ENCODE measurements around the gene FAM162B.

DNA sequence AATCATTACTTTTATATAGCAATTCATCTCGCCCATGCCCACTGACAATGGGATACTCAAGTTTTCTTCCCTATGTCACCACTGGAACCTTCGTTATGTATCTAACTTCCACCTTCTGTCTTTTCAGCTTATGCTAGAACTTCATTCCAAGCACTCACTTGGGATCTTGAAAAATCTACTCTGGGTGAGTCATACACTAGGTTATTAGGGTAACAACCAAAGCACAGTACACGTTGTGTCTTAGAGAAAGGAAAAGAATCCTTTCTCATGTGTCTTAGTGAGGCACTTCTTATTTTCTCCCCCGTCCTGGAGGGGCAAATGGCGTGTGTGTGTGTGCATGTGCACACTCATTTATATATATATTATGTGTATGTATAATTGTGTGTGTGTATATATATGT, 18.3 kb upstream of the FAM162B start:
- TF ChIP-seq EP300 (IDR thresholded peaks at IDR 0.05; ENCODE audit: borderline replicate concordance) (no peak), TCF12 (IDR thresholded peaks at IDR 0.05; ENCODE audit: low read depth) (no peak), TAF1 (IDR thresholded peaks at IDR 0.05; ENCODE audit: low read depth) (no peak), ZBTB7A (IDR thresholded peaks at IDR 0.05; ENCODE audit: low read depth) (no peak), RAD21 (IDR thresholded peaks at IDR 0.05; ENCODE audit: low read depth) (no peak), CREB1 (IDR thresholded peaks at IDR 0.05; ENCODE audit: low read depth) (no peak), TEAD4 (IDR thresholded peaks at IDR 0.05) (no peak), EGR1 (IDR thresholded peaks at IDR 0.05) (no peak), NFIC (IDR thresholded peaks at IDR 0.05) (no peak), CEBPB (IDR thresholded peaks at IDR 0.05) (no peak), YY1 (IDR thresholded peaks at IDR 0.05; ENCODE audit: low read depth) (no peak)
- TF ChIP-seq, protein P1, sequence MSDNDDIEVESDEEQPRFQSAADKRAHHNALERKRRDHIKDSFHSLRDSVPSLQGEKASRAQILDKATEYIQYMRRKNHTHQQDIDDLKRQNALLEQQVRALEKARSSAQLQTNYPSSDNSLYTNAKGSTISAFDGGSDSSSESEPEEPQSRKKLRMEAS (IDR thresholded peaks at IDR 0.05): no peak
- TF ChIP-seq, protein P2, sequence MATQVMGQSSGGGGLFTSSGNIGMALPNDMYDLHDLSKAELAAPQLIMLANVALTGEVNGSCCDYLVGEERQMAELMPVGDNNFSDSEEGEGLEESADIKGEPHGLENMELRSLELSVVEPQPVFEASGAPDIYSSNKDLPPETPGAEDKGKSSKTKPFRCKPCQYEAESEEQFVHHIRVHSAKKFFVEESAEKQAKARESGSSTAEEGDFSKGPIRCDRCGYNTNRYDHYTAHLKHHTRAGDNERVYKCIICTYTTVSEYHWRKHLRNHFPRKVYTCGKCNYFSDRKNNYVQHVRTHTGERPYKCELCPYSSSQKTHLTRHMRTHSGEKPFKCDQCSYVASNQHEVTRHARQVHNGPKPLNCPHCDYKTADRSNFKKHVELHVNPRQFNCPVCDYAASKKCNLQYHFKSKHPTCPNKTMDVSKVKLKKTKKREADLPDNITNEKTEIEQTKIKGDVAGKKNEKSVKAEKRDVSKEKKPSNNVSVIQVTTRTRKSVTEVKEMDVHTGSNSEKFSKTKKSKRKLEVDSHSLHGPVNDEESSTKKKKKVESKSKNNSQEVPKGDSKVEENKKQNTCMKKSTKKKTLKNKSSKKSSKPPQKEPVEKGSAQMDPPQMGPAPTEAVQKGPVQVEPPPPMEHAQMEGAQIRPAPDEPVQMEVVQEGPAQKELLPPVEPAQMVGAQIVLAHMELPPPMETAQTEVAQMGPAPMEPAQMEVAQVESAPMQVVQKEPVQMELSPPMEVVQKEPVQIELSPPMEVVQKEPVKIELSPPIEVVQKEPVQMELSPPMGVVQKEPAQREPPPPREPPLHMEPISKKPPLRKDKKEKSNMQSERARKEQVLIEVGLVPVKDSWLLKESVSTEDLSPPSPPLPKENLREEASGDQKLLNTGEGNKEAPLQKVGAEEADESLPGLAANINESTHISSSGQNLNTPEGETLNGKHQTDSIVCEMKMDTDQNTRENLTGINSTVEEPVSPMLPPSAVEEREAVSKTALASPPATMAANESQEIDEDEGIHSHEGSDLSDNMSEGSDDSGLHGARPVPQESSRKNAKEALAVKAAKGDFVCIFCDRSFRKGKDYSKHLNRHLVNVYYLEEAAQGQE (IDR thresholded peaks at IDR 0.05; ENCODE audit: low read depth): no peak
- TF ChIP-seq, protein P3, sequence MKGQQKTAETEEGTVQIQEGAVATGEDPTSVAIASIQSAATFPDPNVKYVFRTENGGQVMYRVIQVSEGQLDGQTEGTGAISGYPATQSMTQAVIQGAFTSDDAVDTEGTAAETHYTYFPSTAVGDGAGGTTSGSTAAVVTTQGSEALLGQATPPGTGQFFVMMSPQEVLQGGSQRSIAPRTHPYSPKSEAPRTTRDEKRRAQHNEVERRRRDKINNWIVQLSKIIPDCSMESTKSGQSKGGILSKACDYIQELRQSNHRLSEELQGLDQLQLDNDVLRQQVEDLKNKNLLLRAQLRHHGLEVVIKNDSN (IDR thresholded peaks at IDR 0.05): no peak

All from Ishikawa (cell line).